SK-N-SH (cell line): ENCODE results near the gene M6PR. TPM values are rescaled to one million over a fixed set of nuclear protein-coding genes. Genes with fewer than 3 reads are reported as not detected.

ENCODE experiments used
- CTCF ChIA-PET: fragments of 300-600, 350-600 bp; formaldehyde crosslinking; extraction: SDS; loops from one replicate; lab custom pipeline; 2021; lab: Yijun Ruan, JAX
- POLR2A ChIA-PET: fragments of 350-600 bp; sonication (Branson Sonifier 250); formaldehyde crosslinking; extraction: SDS; loops from one replicate; lab custom pipeline; 2020; ENCODE audit warnings: antibody characterized with exemption, inconsistent platforms; lab: Yijun Ruan, JAX
- DNase-seq: peaks from one replicate; pipeline ENCODE4 v3.0.0; 2012
- H2AFZ ChIP-seq: fragments of 200-600 bp; sonication (generic); 2 replicates; pipeline ENCODE4 v1.8.1; 2016; ENCODE audit warnings: antibody characterized with exemption, mild to moderate bottlenecking, low read depth
- H3F3A ChIP-seq: fragments of 200-600 bp; sonication (generic); replicated peaks from 2 replicates; pipeline ENCODE3; 2016; ENCODE audit warnings: antibody characterized with exemption, mild to moderate bottlenecking; ENCODE audit not compliant: insufficient read depth
- H3K27ac ChIP-seq, 2 experiments: fragments of 200-500 bp in 1 of 2; fragments of 200-600 bp in 1 of 2; sonication (Bioruptor generic) in 1 of 2; sonication (generic), shearing (Covaris generic) in 1 of 2; 2 replicates each; pipeline versions ENCODE4 v1.5.1 to v1.6.1; 2014 to 2016; ENCODE audit warnings: low read depth in 2 of 2, inconsistent platforms in 1 of 2, low read length in 1 of 2, mild to moderate bottlenecking in 1 of 2, mixed read lengths in 1 of 2
- H3K27me3 ChIP-seq: fragments of 200-600 bp; sonication (generic), shearing (Covaris generic); 2 replicates; pipeline ENCODE4 v1.6.1; 2016; ENCODE audit warnings: mixed run types; ENCODE audit not compliant: insufficient read depth
- H3K36me3 ChIP-seq, 2 experiments: fragments of 200-500 bp in 1 of 2; fragments of 200-600 bp in 1 of 2; sonication (Bioruptor generic) in 1 of 2; sonication (generic) in 1 of 2; replicated peaks in 1 of 2; 2 replicates each; pipeline versions ENCODE3 to v1.5.1; 2014 to 2016; ENCODE audit warnings: low read length in 1 of 2, mild to moderate bottlenecking in 1 of 2; ENCODE audit not compliant: insufficient read depth in 2 of 2, control insufficient read depth in 1 of 2
- H3K4me1 ChIP-seq, 2 experiments: fragments of 200-500 bp in 1 of 2; fragments of 200-600 bp in 1 of 2; sonication (Bioruptor generic) in 1 of 2; sonication (generic), shearing (Covaris generic) in 1 of 2; 2 replicates each; pipeline versions ENCODE4 v1.5.1 to v1.6.1; 2014 to 2016; ENCODE audit warnings: low read depth in 1 of 2, low read length in 1 of 2, mixed run types in 1 of 2; ENCODE audit not compliant: insufficient read depth in 2 of 2, control insufficient read depth in 1 of 2
- H3K4me2 ChIP-seq: fragments of 200-600 bp; sonication (generic), shearing (Covaris generic); 2 replicates; pipeline ENCODE4 v1.6.1; 2017; ENCODE audit warnings: mixed run types
- H3K4me3 ChIP-seq, 2 experiments: fragments of 200-500 bp in 1 of 2; fragments of 200-600 bp in 1 of 2; sonication (Bioruptor generic) in 1 of 2; sonication (generic), shearing (Covaris generic) in 1 of 2; 2 replicates each; pipeline versions ENCODE4 v1.5.1 to v1.8.1; 2014 to 2016; ENCODE audit warnings: low read depth in 2 of 2, inconsistent platforms in 1 of 2, low read length in 1 of 2, mild to moderate bottlenecking in 1 of 2, mixed read lengths in 1 of 2, moderate library complexity in 1 of 2
- H3K79me2 ChIP-seq: fragments of 200-600 bp; sonication (generic); 2 replicates; pipeline ENCODE4 v1.8.1; 2017; ENCODE audit warnings: mild to moderate bottlenecking; ENCODE audit not compliant: insufficient read depth
- H3K9ac ChIP-seq: fragments of 200-600 bp; sonication (generic); 2 replicates; pipeline ENCODE4 v1.6.1; 2017; ENCODE audit warnings: mixed run types
- H3K9me2 ChIP-seq: fragments of 200-600 bp; sonication (generic); 2 replicates; pipeline ENCODE4 v1.6.1; 2017; ENCODE audit warnings: mixed run types
- H3K9me3 ChIP-seq: fragments of 200-600 bp; sonication (generic); 2 replicates; pipeline ENCODE4 v1.6.1; 2017; ENCODE audit warnings: mixed run types, mild to moderate bottlenecking, moderate library complexity
- H4K20me1 ChIP-seq: fragments of 200-600 bp; sonication (generic); 2 replicates; pipeline ENCODE4 v1.6.1; 2017; ENCODE audit warnings: mild to moderate bottlenecking, mixed run types; ENCODE audit not compliant: insufficient read depth
- CTCF ChIP-seq: fragments of 200-600 bp; sonication (generic); IDR thresholded peaks from 2 replicates; pipeline ENCODE4 v1.6.1; 2017; ENCODE audit warnings: antibody characterized with exemption, mild to moderate bottlenecking, moderate library complexity
- ELF1 ChIP-seq: IDR thresholded peaks from 2 replicates; pipeline ENCODE4 v1.4.0; 2012
- EP300 ChIP-seq, 2 experiments: IDR thresholded peaks; 2 replicates each; pipeline versions ENCODE4 v1.4.0 to v1.6.1; 2012; ENCODE audit warnings: borderline replicate concordance in 1 of 2, low read depth in 1 of 2, low read length in 1 of 2
- EZH2phosphoT487 ChIP-seq: fragments of 200-600 bp; sonication (generic); IDR thresholded peaks from 2 replicates; pipeline ENCODE4 v1.6.1; 2017; ENCODE audit warnings: low read depth, mixed run types, mild to moderate bottlenecking, antibody characterized with exemption, moderate library complexity, borderline replicate concordance
- FOSL2 ChIP-seq: IDR thresholded peaks from 2 replicates; pipeline ENCODE4 v1.4.0; 2012; ENCODE audit warnings: low read depth, mild to moderate bottlenecking, moderate library complexity, borderline replicate concordance
- FOXM1 ChIP-seq: IDR thresholded peaks from 2 replicates; pipeline ENCODE4 v1.4.0; 2012; ENCODE audit warnings: low read depth, mild to moderate bottlenecking
- GABPA ChIP-seq: IDR thresholded peaks from 2 replicates; pipeline ENCODE4 v1.4.0; 2012; ENCODE audit warnings: low read depth, mild to moderate bottlenecking
- GATA2 ChIP-seq: sonication (generic); formaldehyde crosslinking; IDR thresholded peaks from 2 replicates; pipeline ENCODE4 v1.5.0; 2020; ENCODE audit warnings: mild to moderate bottlenecking, missing genetic modification reagents
- JUND ChIP-seq: IDR thresholded peaks from 2 replicates; pipeline ENCODE4 v1.4.0; 2012
- MAX ChIP-seq: IDR thresholded peaks from 2 replicates; pipeline ENCODE4 v1.4.0; 2012; ENCODE audit warnings: low read depth
- MEF2A ChIP-seq: IDR thresholded peaks from 2 replicates; pipeline ENCODE4 v1.4.0; 2012; ENCODE audit warnings: low read depth, borderline replicate concordance
- MXI1 ChIP-seq: IDR thresholded peaks from 2 replicates; pipeline ENCODE4 v1.6.1; 2012; ENCODE audit warnings: mild to moderate bottlenecking, low read depth, low read length, improper control_type of control experiment
- NRF1 ChIP-seq: IDR thresholded peaks from 2 replicates; pipeline ENCODE4 v1.6.1; 2012; ENCODE audit warnings: low read depth, mild to moderate bottlenecking, low read length
- POLR2AphosphoS5 ChIP-seq: IDR thresholded peaks from 2 replicates; pipeline ENCODE4 v1.6.1; 2012; ENCODE audit warnings: low read depth, low read length
- RAD21 ChIP-seq: IDR thresholded peaks from 2 replicates; pipeline ENCODE4 v1.6.1; 2012; ENCODE audit warnings: mild to moderate bottlenecking, low read length
- REST ChIP-seq: IDR thresholded peaks from 2 replicates; pipeline ENCODE4 v1.6.1; 2012; ENCODE audit warnings: mild to moderate bottlenecking, low read depth, low read length, moderate library complexity
- RXRA ChIP-seq: IDR thresholded peaks from 2 replicates; pipeline ENCODE4 v1.4.0; 2012; ENCODE audit warnings: low read depth, mild to moderate bottlenecking, borderline replicate concordance
- SIN3A ChIP-seq: IDR thresholded peaks from 2 replicates; pipeline ENCODE4 v1.6.1; 2012; ENCODE audit warnings: low read depth, mild to moderate bottlenecking, low read length, moderate library complexity, borderline replicate concordance
- TAF1 ChIP-seq: IDR thresholded peaks from 2 replicates; pipeline ENCODE4 v1.6.1; 2012; ENCODE audit warnings: low read depth, mild to moderate bottlenecking, low read length, moderate library complexity, borderline replicate concordance
- TCF12 ChIP-seq: IDR thresholded peaks from 2 replicates; pipeline ENCODE4 v1.4.0; 2012
- TEAD4 ChIP-seq: IDR thresholded peaks from 2 replicates; pipeline ENCODE4 v1.4.0; 2012; ENCODE audit warnings: mild to moderate bottlenecking, borderline replicate concordance; ENCODE audit not compliant: insufficient read depth
- USF1 ChIP-seq: IDR thresholded peaks from 2 replicates; pipeline ENCODE4 v1.4.0; 2012; ENCODE audit warnings: low read depth, borderline replicate concordance
- USF2 ChIP-seq: fragments of 150-350 bp; IDR thresholded peaks from 2 replicates; pipeline ENCODE4 v1.6.1; 2017; ENCODE audit warnings: antibody characterized with exemption, low read length, low read depth, borderline replicate concordance
- YY1 ChIP-seq: IDR thresholded peaks from 2 replicates; pipeline ENCODE4 v1.4.0; 2012; ENCODE audit warnings: low read depth, mild to moderate bottlenecking
- WGBS: methylation state at CpG from one replicate; pipeline ENCODE4 v1.1.6; 2017; ENCODE audit warnings: low lambda C conversion rate; 5-methylcytosine and 5-hydroxymethylcytosine counted together
- polyA plus RNA-seq, 3 experiments: library from polyadenylated mRNA; depleted of rRNA; stranded (reverse); fragments of >200 nt; gene quantifications; 2 replicates each; pipeline ENCODE4 v1.2.3, GENCODE V29; 2012

The M6PR gene
- polyA plus RNA-seq (2012; rRNA removed), result 132 and 196 TPM in 2 replicates
- polyA plus RNA-seq (2012; cell fraction: cytosol; rRNA removed), result 113 and 128 TPM in 2 replicates
- 163 and 273 TPM in 2 replicates for polyA plus RNA-seq (2012; cell fraction: nucleus; rRNA removed)

GRCh38 chr12:8949342-8950220, at the start of gene M6PR:
TSS of gene M6PR (minus strand) at chr12:8949645. CDS start at chr12:8946404, 3,241 bp downstream.
- peak within 1 kb of the TSS; percentile 93 for H3K4me2 ChIP-seq
- peaks cover 47% of the 10 kb centered on the region for H3K79me2 ChIP-seq
- peaks cover 23% of the 10 kb centered on the region; the same call in 1 of the 2 replicates for H4K20me1 ChIP-seq
- peaks cover 17 to 22% of the 10 kb centered on the region in 2 experiments for H3K36me3 ChIP-seq
- WGBS, result under 1% methylated on average over 62 of the region's 66 CpGs
- peak within 1 kb of the TSS; percentile 97 to 99 for H3K4me3 ChIP-seq
- DNase-seq, result peak; percentile 90
- no peaks in the 10 kb centered on the region for H3K27me3 ChIP-seq
- H3K9ac ChIP-seq, result peak within 1 kb of the TSS; percentile 91
- H3K9me3 ChIP-seq, result no peaks in the 10 kb centered on the region
- CTCF ChIA-PET, result interaction anchor here (0.8 to 3.5 kb wide), 13 partner anchors 11 to 269 kb away, joined by 3 to 28 read pairs (median 4); partner anchors contain the start of genes PHC1 and RIMKLB
- peaks cover 2% of the 10 kb centered on the region for H3F3A ChIP-seq
- H2AFZ ChIP-seq, result peak within 1 kb of the TSS; percentile 90
- peaks cover 0 to 11% of the 10 kb centered on the region in 2 experiments; a peak in 3 of 4 replicates for H3K4me1 ChIP-seq
- H3K9me2 ChIP-seq, result no peaks in the 10 kb centered on the region
- POLR2A ChIA-PET, result interaction anchor here (0.5 to 1.4 kb wide), 4 partner anchors 35 to 115 kb away, joined by 3 to 19 read pairs (median 4); partner anchors contain the start of gene PHC1
- peak within 1 kb of the TSS; percentile 96 to 99 for H3K27ac ChIP-seq
- no peak for TF ChIP-seq TEAD4
- peak; percentile 39; the same call in 1 of the 2 replicates for TF ChIP-seq NRF1
- TF ChIP-seq MAX, result peak; percentile 72
- TF ChIP-seq ELF1, result peak; percentile 91
- peak; percentile 93 for TF ChIP-seq USF1
- no peak; the same call in 1 of the 2 replicates for TF ChIP-seq REST
- peak; percentile 91 for TF ChIP-seq POLR2AphosphoS5
- no peak for TF ChIP-seq EZH2phosphoT487
- TF ChIP-seq USF2, result peak; percentile 73
- TF ChIP-seq SIN3A, result no peak; the same call in 1 of the 2 replicates
- TF ChIP-seq MEF2A, result no peak
- TF ChIP-seq RAD21, result peak; percentile 55
- peak; percentile 63; the same call in 1 of the 2 replicates for TF ChIP-seq TAF1
- no peak for TF ChIP-seq JUND
- TF ChIP-seq EP300 (IDR thresholded peaks at IDR 0.05; ENCODE audit: borderline replicate concordance in 1 of 2, low read depth in 1 of 2, low read length in 1 of 2), result no peak; a peak in 1 of 4 replicates
- peak; percentile 38; the same call in 1 of the 2 replicates for TF ChIP-seq GATA2
- TF ChIP-seq TCF12, result no peak; the same call in 1 of the 2 replicates
- TF ChIP-seq FOXM1, result no peak
- peak; percentile 60 for TF ChIP-seq CTCF
- peak; percentile 91 for TF ChIP-seq MXI1
- 0 out of 2 replicates have a peak, but pooled peaks have one; percentile 48 for TF ChIP-seq RXRA
- TF ChIP-seq GABPA, result peak; percentile 94
- TF ChIP-seq FOSL2, result no peak
- TF ChIP-seq YY1, result 0 out of 2 replicates have a peak, but pooled peaks have one; percentile 30
